Vagina (tissue), 2 donors: Measurements from ENCODE around the gene ZFP64. TPM values are rescaled to one million over a fixed set of nuclear protein-coding genes. Genes with fewer than 3 reads are reported as not detected.

Source experiments
- DNase-seq, 2 donors: peaks; one replicate each; pipeline ENCODE4 v3.0.0-alpha.2; 2017; ENCODE audit errors: extremely low spot score in 2 of 2
- H3K27ac ChIP-seq: fragments of 200-600 bp; sonication (generic); one replicate; pipeline ENCODE4 v1.5.1; 2019
- H3K27me3 ChIP-seq: fragments of 200-600 bp; sonication (generic); one replicate; pipeline ENCODE4 v1.5.1; 2019
- H3K36me3 ChIP-seq, 2 donors: fragments of 200-600 bp; sonication (generic); one replicate each; pipeline ENCODE4 v1.5.1; 2017 to 2019
- H3K4me1 ChIP-seq: fragments of 200-600 bp; sonication (generic); one replicate; pipeline ENCODE4 v1.5.1; 2019
- H3K4me3 ChIP-seq, 2 donors: fragments of 200-600 bp; sonication (generic); 1 replicate in 1 of 2; 2 replicates in 1 of 2; pipeline ENCODE4 v1.5.1; 2016 to 2019
- H3K9me3 ChIP-seq: fragments of 200-600 bp; sonication (generic); one replicate; pipeline ENCODE4 v1.5.1; 2019
- POLR2A ChIP-seq, 2 donors: fragments of 450-650 bp; IDR thresholded peaks; one replicate each; pipeline ENCODE4 v1.6.1; 2017; ENCODE audit warnings: antibody characterized with exemption in 2 of 2, mild to moderate bottlenecking in 2 of 2, moderate library complexity in 2 of 2
- POLR2AphosphoS5 ChIP-seq, 2 donors: sonication (generic); formaldehyde crosslinking; IDR thresholded peaks; one replicate each; pipeline ENCODE4 v1.9.0; 2017; ENCODE audit warnings: antibody characterized with exemption in 2 of 2, mild to moderate bottlenecking in 2 of 2, low read depth in 1 of 2; ENCODE audit not compliant: insufficient read depth in 1 of 2
- intact Hi-C: fragments of 100-400 bp; cut with DNase I; formaldehyde crosslinking; loops from one replicate; pipeline ENCODE4 v1.15.1; 2023
- total RNA-seq: library from RNA; depleted of rRNA; stranded (reverse); fragments of >200 nt; gene quantifications from one replicate; pipeline ENCODE4 v1.2.3, GENCODE V29; 2016
- TF ChIP-seq, protein P1 (sequence below), 3 experiments: fragments of 450-650 bp in 2 of 3; fragments of 200-600 bp in 1 of 3; sonication (generic) in 1 of 3; IDR thresholded peaks; one replicate each; pipeline ENCODE4 v1.5.1; 2017 to 2019; ENCODE audit warnings: antibody characterized with exemption in 3 of 3, mild to moderate bottlenecking in 2 of 3, moderate library complexity in 2 of 3

Gene ZFP64
- total RNA-seq, 1 donor from 2014 or later, result 18.4 TPM

DNA sequence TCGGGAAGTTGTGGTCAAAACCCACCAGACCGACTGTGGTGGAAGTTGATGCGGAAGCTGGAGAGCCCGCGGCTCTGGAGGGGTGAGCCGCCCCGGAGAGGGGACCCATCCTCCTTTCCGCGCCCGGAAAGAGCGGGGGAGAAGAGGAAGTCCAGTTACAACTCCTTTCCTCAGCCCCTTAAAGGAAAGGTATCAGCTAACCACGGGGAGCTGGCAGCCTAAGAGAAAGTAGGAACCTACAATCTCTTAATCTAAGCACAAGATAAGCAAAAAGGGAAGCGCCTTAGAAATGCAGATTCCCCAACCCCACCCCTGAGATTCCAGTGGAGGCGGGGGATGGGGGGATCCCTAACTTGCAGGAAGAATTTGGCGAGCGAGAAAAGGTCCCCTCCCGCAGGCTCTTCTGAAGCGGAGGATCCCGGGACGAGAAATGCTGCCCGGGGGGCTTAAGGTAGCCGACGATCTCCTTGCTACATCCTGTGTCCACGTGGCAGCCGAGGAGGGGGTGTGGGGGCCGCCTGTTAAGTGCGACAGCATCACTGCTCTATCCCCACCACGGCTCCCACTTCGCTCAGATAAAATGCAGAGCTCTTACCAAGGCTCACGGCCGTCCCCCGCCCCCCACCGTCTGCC is 87.5 kb downstream of the ZFP64 start:
- H3K4me3 ChIP-seq, result peak overlapping the region; percentile 31 to 43
- peaks cover 6% of the 10 kb centered on the region for H3K27me3 ChIP-seq
- no peaks in the 10 kb centered on the region for H3K9me3 ChIP-seq
- no peak for DNase-seq
- H3K36me3 ChIP-seq, result no peaks in the 10 kb centered on the region
- peaks cover 26% of the 10 kb centered on the region for H3K4me1 ChIP-seq
- intact Hi-C loops, result no loop called here
- TF ChIP-seq POLR2A (IDR thresholded peaks at IDR 0.05), result no peak
- TF ChIP-seq, protein P1, sequence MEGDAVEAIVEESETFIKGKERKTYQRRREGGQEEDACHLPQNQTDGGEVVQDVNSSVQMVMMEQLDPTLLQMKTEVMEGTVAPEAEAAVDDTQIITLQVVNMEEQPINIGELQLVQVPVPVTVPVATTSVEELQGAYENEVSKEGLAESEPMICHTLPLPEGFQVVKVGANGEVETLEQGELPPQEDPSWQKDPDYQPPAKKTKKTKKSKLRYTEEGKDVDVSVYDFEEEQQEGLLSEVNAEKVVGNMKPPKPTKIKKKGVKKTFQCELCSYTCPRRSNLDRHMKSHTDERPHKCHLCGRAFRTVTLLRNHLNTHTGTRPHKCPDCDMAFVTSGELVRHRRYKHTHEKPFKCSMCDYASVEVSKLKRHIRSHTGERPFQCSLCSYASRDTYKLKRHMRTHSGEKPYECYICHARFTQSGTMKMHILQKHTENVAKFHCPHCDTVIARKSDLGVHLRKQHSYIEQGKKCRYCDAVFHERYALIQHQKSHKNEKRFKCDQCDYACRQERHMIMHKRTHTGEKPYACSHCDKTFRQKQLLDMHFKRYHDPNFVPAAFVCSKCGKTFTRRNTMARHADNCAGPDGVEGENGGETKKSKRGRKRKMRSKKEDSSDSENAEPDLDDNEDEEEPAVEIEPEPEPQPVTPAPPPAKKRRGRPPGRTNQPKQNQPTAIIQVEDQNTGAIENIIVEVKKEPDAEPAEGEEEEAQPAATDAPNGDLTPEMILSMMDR (IDR thresholded peaks at IDR 0.05), result no peak
- TF ChIP-seq POLR2AphosphoS5 (IDR thresholded peaks at IDR 0.05; ENCODE audit: insufficient read depth in 1 of 2, low read depth in 1 of 2), result no peak
- H3K27ac ChIP-seq, result no peak overlapping the region

DNA sequence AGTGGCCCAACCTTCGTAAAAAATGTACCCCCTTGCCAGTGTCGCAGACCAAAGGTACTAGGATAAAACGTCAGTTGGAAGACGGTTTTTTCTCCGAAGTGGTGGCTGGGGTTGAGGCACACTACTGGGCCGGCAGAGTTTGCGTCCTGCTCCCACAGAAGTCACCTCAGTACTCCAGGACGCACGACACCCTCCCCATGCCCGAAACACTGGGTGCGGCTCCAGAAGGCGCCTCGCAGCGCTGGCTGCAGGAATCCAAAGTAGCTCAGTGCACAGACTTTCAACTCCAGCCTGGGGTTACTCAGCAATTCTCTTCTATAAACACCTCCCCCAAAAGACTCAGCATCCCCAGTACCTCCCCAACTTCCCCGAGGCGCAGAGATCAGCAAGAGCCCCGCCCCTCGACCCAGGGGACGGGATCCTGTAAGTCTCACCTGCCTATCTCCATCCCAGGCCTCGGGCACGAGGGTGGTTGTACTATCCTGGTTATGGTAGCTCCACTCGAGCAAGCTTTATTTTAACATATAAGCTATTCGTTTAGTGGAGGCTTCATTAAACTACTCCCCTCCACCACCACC is 88.2 kb downstream of the ZFP64 start:
- Histone ChIP-seq H3K4me1 (peaks cover 26% of the 10 kb centered on the region), H3K9me3 (no peaks in the 10 kb centered on the region), H3K4me3 (peak overlapping the region; percentile 31 to 43), H3K27me3 (peaks cover 6% of the 10 kb centered on the region), H3K36me3 (no peaks in the 10 kb centered on the region), H3K27ac (no peak overlapping the region)
- intact Hi-C loops, result no loop called here
- DNase-seq, result no peak
- TF ChIP-seq POLR2AphosphoS5 (IDR thresholded peaks at IDR 0.05; ENCODE audit: insufficient read depth in 1 of 2, low read depth in 1 of 2) (no peak), POLR2A (IDR thresholded peaks at IDR 0.05) (no peak)
- TF ChIP-seq, protein P1 (IDR thresholded peaks at IDR 0.05), result no peak

- Histone ChIP-seq H3K27ac (no peak overlapping the region), H3K27me3 (peaks cover 6% of the 10 kb centered on the region)
Observed at GRCh38 chr20:52102559-52102958, 89.0 kb downstream of the ZFP64 start.

DNA sequence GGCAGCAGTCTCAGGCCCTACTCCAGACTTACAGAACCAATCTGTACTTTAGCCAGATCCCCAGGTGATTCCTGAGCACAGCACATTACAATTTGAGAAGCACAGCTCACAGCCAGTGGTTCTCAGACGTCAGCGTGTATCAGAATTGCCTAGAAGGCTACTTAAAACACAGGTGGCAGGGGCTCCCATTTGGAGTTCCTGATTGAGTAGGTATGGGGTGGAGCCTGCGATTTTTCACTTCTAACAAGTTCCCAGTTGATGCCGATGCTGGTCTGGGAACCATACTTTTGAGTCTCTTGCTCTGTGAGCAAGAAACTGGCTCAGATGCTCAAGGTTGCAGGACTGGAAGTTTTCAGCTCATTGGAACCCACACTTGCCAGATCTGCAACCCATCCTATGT is 89.5 kb downstream of the ZFP64 start:
- no peak for TF ChIP-seq POLR2A (IDR thresholded peaks at IDR 0.05)
- TF ChIP-seq POLR2AphosphoS5 (IDR thresholded peaks at IDR 0.05; ENCODE audit: insufficient read depth in 1 of 2, low read depth in 1 of 2), result no peak
- TF ChIP-seq, protein P1 (IDR thresholded peaks at IDR 0.05), result no peak
- Histone ChIP-seq H3K27ac (no peak overlapping the region), H3K4me1 (peaks cover 26% of the 10 kb centered on the region), H3K36me3 (no peaks in the 10 kb centered on the region), H3K4me3 (no peak overlapping the region), H3K27me3 (peaks cover 6% of the 10 kb centered on the region), H3K9me3 (no peaks in the 10 kb centered on the region)
- intact Hi-C loops, result no loop called here
- no peak for DNase-seq

More at GRCh38 chr20:52102559-52102958, 89.0 kb downstream of the ZFP64 start:
- H3K4me3 ChIP-seq, result no peak overlapping the region
- H3K36me3 ChIP-seq, result no peaks in the 10 kb centered on the region
- TF ChIP-seq, protein P1 (IDR thresholded peaks at IDR 0.05), result no peak
- TF ChIP-seq POLR2A (IDR thresholded peaks at IDR 0.05) (no peak), POLR2AphosphoS5 (IDR thresholded peaks at IDR 0.05; ENCODE audit: insufficient read depth in 1 of 2, low read depth in 1 of 2) (no peak)
- intact Hi-C loops, result no loop called here
- H3K9me3 ChIP-seq, result no peaks in the 10 kb centered on the region
- no peak for DNase-seq
- peaks cover 26% of the 10 kb centered on the region for H3K4me1 ChIP-seq
